HepG2 (cell line): ENCODE results near the gene HECTD1. TPM values are rescaled to one million over a fixed set of nuclear protein-coding genes. Genes with fewer than 3 reads are reported as not detected.

Source experiments
- AGO1 ChIP-seq: fragments of 200-400 bp; formaldehyde crosslinking; IDR thresholded peaks from 2 replicates; pipeline ENCODE4 v1.6.1; 2017; ENCODE audit warnings: mild to moderate bottlenecking, low read depth, low read length, moderate library complexity; ENCODE audit not compliant: poor library complexity, severe bottlenecking
- FOXC1 ChIP-seq: sonication (generic); formaldehyde crosslinking; IDR thresholded peaks from 2 replicates; pipeline ENCODE4 v1.8.0; 2022; ENCODE audit warnings: mild to moderate bottlenecking, missing genetic modification reagents, borderline replicate concordance
- GATAD1 ChIP-seq: IDR thresholded peaks from 2 replicates; pipeline ENCODE4 v1.6.1; 2016; ENCODE audit warnings: missing genetic modification reagents, missing compliant biosample characterization
- MAZ ChIP-seq, 2 experiments: sonication (generic) in 1 of 2; formaldehyde crosslinking in 1 of 2; IDR thresholded peaks; 2 replicates each; pipeline versions ENCODE4 v1.5.0 to v1.6.1; 2012 to 2020; ENCODE audit warnings: low read depth in 2 of 2, mild to moderate bottlenecking in 2 of 2, borderline replicate concordance in 1 of 2, improper control_type of control experiment in 1 of 2, low read length in 1 of 2, missing genetic modification reagents in 1 of 2, moderate library complexity in 1 of 2
- RBFOX2 ChIP-seq: fragments of 200-400 bp; formaldehyde crosslinking; IDR thresholded peaks from 2 replicates; pipeline ENCODE4 v1.6.1; 2017; ENCODE audit warnings: low read depth, mild to moderate bottlenecking, low read length
- TBX2 ChIP-seq: sonication (generic); formaldehyde crosslinking; IDR thresholded peaks from 2 replicates; pipeline ENCODE4 v1.5.0; 2020; ENCODE audit warnings: missing genetic modification reagents, mild to moderate bottlenecking, borderline replicate concordance
- ZNF225 ChIP-seq: sonication (generic); formaldehyde crosslinking; IDR thresholded peaks from 2 replicates; pipeline ENCODE4 v1.4.0; 2020; ENCODE audit warnings: mild to moderate bottlenecking, missing genetic modification reagents
- polyA plus RNA-seq, 8 experiments: library from polyadenylated mRNA; depleted of rRNA in 3 of 8; stranded (reverse) in 7 of 8; unstranded in 1 of 8; fragments of >200 nt; fragmentation: Illumina TruSeq in 4 of 8; extraction: Trizol in 4 of 8; gene quantifications; 2 replicates each; pipeline versions ENCODE4 v1.2.1 to v1.2.3, GENCODE V29; 2011 to 2016; ENCODE audit warnings: low read depth in 4 of 8, missing spikeins in 1 of 8, mixed read lengths in 1 of 8; ENCODE audit not compliant: insufficient read depth in 1 of 8
- total RNA-seq, 5 experiments: library from RNA; depleted of rRNA; stranded (reverse); fragments of >200 nt; fragmentation: Illumina TruSeq; extraction: Trizol; gene quantifications; 2 replicates each; pipeline ENCODE4 v1.2.3, GENCODE V29; 2016; ENCODE audit warnings: low read depth in 1 of 5
- TF ChIP-seq, protein P1 (sequence below), 2 experiments: sonication (generic) in 1 of 2; formaldehyde crosslinking in 1 of 2; IDR thresholded peaks; 2 replicates each; pipeline versions ENCODE4 v1.4.0 to v1.6.1; 2018 to 2020; ENCODE audit warnings: missing genetic modification reagents in 2 of 2, borderline replicate concordance in 1 of 2, low read depth in 1 of 2, mild to moderate bottlenecking in 1 of 2, missing biosample characterization in 1 of 2
- TF ChIP-seq, protein P2 (sequence below): sonication (generic); formaldehyde crosslinking; IDR thresholded peaks from 2 replicates; pipeline ENCODE4 v1.8.0; 2022; ENCODE audit warnings: mild to moderate bottlenecking, missing genetic modification reagents; ENCODE audit not compliant: insufficient replicate concordance
- TF ChIP-seq, protein P3 (sequence below): IDR thresholded peaks from 2 replicates; pipeline ENCODE4 v1.6.1; 2016; ENCODE audit warnings: low read depth, missing genetic modification reagents, missing compliant biosample characterization
- TF ChIP-seq, protein P4 (sequence below): sonication (generic); formaldehyde crosslinking; IDR thresholded peaks from 2 replicates; pipeline ENCODE4 v1.4.0; 2020; ENCODE audit warnings: missing genetic modification reagents, borderline replicate concordance

Gene HECTD1
- total and polyA plus RNA-seq, 2 of the 13 experiments (the other 11 are each of a cell fraction or from before 2014, with no cell fraction given): 312 to 560 TPM

DNA sequence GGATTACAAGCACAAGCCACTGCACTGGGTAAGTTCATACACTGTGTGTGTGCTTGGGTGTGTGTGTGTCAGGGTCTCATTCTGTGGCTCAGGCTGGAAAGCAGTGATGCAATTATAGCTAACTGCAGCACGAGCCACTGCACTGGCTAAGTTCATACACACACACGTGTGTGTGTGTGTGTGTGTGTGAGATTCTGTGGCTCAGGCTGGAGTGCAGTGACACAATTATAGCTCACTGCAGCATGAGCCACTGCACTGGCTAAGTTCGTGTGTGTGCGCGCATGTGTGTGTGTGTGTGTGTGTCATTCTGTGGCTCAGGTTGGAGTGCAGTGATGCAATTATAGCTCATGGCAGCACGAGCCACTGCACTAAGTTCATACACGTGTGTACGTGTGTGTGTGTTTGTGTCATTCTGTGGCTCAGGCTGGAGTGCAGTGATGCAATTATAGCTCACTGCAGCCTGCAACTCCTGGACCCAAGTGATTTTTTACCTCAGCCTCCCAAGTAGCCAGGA, 85.4 kb downstream of the HECTD1 start (continued):
- TF ChIP-seq, protein P1, sequence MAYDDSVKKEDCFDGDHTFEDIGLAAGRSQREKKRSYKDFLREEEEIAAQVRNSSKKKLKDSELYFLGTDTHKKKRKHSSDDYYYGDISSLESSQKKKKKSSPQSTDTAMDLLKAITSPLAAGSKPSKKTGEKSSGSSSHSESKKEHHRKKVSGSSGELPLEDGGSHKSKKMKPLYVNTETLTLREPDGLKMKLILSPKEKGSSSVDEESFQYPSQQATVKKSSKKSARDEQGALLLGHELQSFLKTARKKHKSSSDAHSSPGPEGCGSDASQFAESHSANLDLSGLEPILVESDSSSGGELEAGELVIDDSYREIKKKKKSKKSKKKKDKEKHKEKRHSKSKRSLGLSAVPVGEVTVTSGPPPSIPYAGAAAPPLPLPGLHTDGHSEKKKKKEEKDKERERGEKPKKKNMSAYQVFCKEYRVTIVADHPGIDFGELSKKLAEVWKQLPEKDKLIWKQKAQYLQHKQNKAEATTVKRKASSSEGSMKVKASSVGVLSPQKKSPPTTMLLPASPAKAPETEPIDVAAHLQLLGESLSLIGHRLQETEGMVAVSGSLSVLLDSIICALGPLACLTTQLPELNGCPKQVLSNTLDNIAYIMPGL (CRISPR knock-in tag; IDR thresholded peaks at IDR 0.05; ENCODE audit: borderline replicate concordance in 1 of 2, low read depth in 1 of 2): no peak
- TF ChIP-seq TBX2 (CRISPR knock-in tag): no peak
- TF ChIP-seq, protein P2, sequence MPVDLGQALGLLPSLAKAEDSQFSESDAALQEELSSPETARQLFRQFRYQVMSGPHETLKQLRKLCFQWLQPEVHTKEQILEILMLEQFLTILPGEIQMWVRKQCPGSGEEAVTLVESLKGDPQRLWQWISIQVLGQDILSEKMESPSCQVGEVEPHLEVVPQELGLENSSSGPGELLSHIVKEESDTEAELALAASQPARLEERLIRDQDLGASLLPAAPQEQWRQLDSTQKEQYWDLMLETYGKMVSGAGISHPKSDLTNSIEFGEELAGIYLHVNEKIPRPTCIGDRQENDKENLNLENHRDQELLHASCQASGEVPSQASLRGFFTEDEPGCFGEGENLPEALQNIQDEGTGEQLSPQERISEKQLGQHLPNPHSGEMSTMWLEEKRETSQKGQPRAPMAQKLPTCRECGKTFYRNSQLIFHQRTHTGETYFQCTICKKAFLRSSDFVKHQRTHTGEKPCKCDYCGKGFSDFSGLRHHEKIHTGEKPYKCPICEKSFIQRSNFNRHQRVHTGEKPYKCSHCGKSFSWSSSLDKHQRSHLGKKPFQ: no peak
- TF ChIP-seq GATAD1: no peak
- TF ChIP-seq RBFOX2: no peak
- TF ChIP-seq, protein P3, sequence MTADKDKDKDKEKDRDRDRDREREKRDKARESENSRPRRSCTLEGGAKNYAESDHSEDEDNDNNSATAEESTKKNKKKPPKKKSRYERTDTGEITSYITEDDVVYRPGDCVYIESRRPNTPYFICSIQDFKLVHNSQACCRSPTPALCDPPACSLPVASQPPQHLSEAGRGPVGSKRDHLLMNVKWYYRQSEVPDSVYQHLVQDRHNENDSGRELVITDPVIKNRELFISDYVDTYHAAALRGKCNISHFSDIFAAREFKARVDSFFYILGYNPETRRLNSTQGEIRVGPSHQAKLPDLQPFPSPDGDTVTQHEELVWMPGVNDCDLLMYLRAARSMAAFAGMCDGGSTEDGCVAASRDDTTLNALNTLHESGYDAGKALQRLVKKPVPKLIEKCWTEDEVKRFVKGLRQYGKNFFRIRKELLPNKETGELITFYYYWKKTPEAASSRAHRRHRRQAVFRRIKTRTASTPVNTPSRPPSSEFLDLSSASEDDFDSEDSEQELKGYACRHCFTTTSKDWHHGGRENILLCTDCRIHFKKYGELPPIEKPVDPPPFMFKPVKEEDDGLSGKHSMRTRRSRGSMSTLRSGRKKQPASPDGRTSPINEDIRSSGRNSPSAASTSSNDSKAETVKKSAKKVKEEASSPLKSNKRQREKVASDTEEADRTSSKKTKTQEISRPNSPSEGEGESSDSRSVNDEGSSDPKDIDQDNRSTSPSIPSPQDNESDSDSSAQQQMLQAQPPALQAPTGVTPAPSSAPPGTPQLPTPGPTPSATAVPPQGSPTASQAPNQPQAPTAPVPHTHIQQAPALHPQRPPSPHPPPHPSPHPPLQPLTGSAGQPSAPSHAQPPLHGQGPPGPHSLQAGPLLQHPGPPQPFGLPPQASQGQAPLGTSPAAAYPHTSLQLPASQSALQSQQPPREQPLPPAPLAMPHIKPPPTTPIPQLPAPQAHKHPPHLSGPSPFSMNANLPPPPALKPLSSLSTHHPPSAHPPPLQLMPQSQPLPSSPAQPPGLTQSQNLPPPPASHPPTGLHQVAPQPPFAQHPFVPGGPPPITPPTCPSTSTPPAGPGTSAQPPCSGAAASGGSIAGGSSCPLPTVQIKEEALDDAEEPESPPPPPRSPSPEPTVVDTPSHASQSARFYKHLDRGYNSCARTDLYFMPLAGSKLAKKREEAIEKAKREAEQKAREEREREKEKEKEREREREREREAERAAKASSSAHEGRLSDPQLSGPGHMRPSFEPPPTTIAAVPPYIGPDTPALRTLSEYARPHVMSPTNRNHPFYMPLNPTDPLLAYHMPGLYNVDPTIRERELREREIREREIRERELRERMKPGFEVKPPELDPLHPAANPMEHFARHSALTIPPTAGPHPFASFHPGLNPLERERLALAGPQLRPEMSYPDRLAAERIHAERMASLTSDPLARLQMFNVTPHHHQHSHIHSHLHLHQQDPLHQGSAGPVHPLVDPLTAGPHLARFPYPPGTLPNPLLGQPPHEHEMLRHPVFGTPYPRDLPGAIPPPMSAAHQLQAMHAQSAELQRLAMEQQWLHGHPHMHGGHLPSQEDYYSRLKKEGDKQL: no peak
- TF ChIP-seq ZNF225: peak; percentile 67; the same call in 1 of the 2 replicates
- TF ChIP-seq MAZ (IDR thresholded peaks at IDR 0.05; ENCODE audit: borderline replicate concordance, low read depth, low read length): no peak
- TF ChIP-seq MAZ (CRISPR knock-in tag; IDR thresholded peaks at IDR 0.05; ENCODE audit: low read depth): no peak; the same call in 1 of the 2 replicates
- no peak for TF ChIP-seq FOXC1 (CRISPR knock-in tag)
- TF ChIP-seq AGO1: no peak
- TF ChIP-seq, protein P4, sequence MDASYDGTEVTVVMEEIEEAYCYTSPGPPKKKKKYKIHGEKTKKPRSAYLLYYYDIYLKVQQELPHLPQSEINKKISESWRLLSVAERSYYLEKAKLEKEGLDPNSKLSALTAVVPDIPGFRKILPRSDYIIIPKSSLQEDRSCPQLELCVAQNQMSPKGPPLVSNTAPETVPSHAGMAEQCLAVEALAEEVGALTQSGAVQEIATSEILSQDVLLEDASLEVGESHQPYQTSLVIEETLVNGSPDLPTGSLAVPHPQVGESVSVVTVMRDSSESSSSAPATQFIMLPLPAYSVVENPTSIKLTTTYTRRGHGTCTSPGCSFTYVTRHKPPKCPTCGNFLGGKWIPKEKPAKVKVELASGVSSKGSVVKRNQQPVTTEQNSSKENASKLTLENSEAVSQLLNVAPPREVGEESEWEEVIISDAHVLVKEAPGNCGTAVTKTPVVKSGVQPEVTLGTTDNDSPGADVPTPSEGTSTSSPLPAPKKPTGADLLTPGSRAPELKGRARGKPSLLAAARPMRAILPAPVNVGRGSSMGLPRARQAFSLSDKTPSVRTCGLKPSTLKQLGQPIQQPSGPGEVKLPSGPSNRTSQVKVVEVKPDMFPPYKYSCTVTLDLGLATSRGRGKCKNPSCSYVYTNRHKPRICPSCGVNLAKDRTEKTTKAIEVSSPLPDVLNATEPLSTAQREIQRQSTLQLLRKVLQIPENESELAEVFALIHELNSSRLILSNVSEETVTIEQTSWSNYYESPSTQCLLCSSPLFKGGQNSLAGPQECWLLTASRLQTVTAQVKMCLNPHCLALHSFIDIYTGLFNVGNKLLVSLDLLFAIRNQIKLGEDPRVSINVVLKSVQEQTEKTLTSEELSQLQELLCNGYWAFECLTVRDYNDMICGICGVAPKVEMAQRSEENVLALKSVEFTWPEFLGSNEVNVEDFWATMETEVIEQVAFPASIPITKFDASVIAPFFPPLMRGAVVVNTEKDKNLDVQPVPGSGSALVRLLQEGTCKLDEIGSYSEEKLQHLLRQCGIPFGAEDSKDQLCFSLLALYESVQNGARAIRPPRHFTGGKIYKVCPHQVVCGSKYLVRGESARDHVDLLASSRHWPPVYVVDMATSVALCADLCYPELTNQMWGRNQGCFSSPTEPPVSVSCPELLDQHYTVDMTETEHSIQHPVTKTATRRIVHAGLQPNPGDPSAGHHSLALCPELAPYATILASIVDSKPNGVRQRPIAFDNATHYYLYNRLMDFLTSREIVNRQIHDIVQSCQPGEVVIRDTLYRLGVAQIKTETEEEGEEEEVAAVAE (CRISPR knock-in tag): no peak
